ENCODE results near the gene MTM1. TPM values are rescaled to one million over a fixed set of nuclear protein-coding genes. Genes with fewer than 3 reads are reported as not detected.

The MTM1 gene
- total RNA-seq, 1 donor from 2014 or later: 17.8 TPM

- Mint-ChIP-seq H3K36me3 (ENCODE audit: low read depth, unreplicated experiment) (no peaks in the 10 kb centered on the region), H3K4me1 (ENCODE audit: unreplicated experiment) (peaks cover 4% of the 10 kb centered on the region), H3K27me3 (ENCODE audit: unreplicated experiment) (peaks cover 2% of the 10 kb centered on the region), H3K4me3 (ENCODE audit: unreplicated experiment) (no peak overlapping the region), H3K9me3 (ENCODE audit: unreplicated experiment) (no peaks in the 10 kb centered on the region), H3K27ac (ENCODE audit: unreplicated experiment) (no peak overlapping the region)
- no peak for TF ChIP-seq CTCF (IDR thresholded peaks at IDR 0.05; ENCODE audit: unreplicated experiment)
- DNase-seq (ENCODE audit: low spot score): no peak
These were observed 24.1 kb upstream of the MTM1 start for GRCh38 chrX:150544222-150544787.

- DNase-seq (ENCODE audit: low spot score): no peak
- H3K4me1 Mint-ChIP-seq (ENCODE audit: unreplicated experiment): peaks cover 4% of the 10 kb centered on the region
- TF ChIP-seq CTCF (IDR thresholded peaks at IDR 0.05; ENCODE audit: unreplicated experiment): no peak
- H3K27ac Mint-ChIP-seq (ENCODE audit: unreplicated experiment): no peak overlapping the region
- no peaks in the 10 kb centered on the region for H3K36me3 Mint-ChIP-seq (ENCODE audit: low read depth, unreplicated experiment)
- no peaks in the 10 kb centered on the region for H3K9me3 Mint-ChIP-seq (ENCODE audit: unreplicated experiment)
- H3K27me3 Mint-ChIP-seq (ENCODE audit: unreplicated experiment): peaks cover 2% of the 10 kb centered on the region
- H3K4me3 Mint-ChIP-seq (ENCODE audit: unreplicated experiment): no peak overlapping the region
These were observed 23.3 kb upstream of the MTM1 start for GRCh38 chrX:150544835-150545770.

GRCh38 chrX:150546711-150547153 is 21.7 kb upstream of the MTM1 start:
- H3K27ac Mint-ChIP-seq (ENCODE audit: unreplicated experiment): no peak overlapping the region
- H3K36me3 Mint-ChIP-seq (ENCODE audit: low read depth, unreplicated experiment): no peaks in the 10 kb centered on the region
- H3K27me3 Mint-ChIP-seq (ENCODE audit: unreplicated experiment): peaks cover 2% of the 10 kb centered on the region
- no peaks in the 10 kb centered on the region for H3K9me3 Mint-ChIP-seq (ENCODE audit: unreplicated experiment)
- no peak for DNase-seq (ENCODE audit: low spot score)
- no peak overlapping the region for H3K4me3 Mint-ChIP-seq (ENCODE audit: unreplicated experiment)
- peaks cover 4% of the 10 kb centered on the region for H3K4me1 Mint-ChIP-seq (ENCODE audit: unreplicated experiment)
- TF ChIP-seq CTCF (IDR thresholded peaks at IDR 0.05; ENCODE audit: unreplicated experiment): no peak

GRCh38 chrX:150547375-150548115 is 20.9 kb upstream of the MTM1 start:
- Mint-ChIP-seq H3K27ac (ENCODE audit: unreplicated experiment) (no peak overlapping the region), H3K27me3 (ENCODE audit: unreplicated experiment) (no peaks in the 10 kb centered on the region)
- DNase-seq (ENCODE audit: low spot score): peak; percentile 16

More at GRCh38 chrX:150547375-150548115, 20.9 kb upstream of the MTM1 start:
- Mint-ChIP-seq H3K9me3 (ENCODE audit: unreplicated experiment) (no peaks in the 10 kb centered on the region), H3K4me1 (ENCODE audit: unreplicated experiment) (peaks cover 4% of the 10 kb centered on the region), H3K36me3 (ENCODE audit: low read depth, unreplicated experiment) (no peaks in the 10 kb centered on the region), H3K4me3 (ENCODE audit: unreplicated experiment) (peak overlapping the region; percentile 59)
- no peak for TF ChIP-seq CTCF (IDR thresholded peaks at IDR 0.05; ENCODE audit: unreplicated experiment)

Measured in endothelial cell (in vitro differentiated cells).